ENCODE results near the gene ARHGEF25. TPM values are rescaled to one million over a fixed set of nuclear protein-coding genes. Genes with fewer than 3 reads are reported as not detected.
"Not testable (repeated sequence)": the region's sequence is repeated elsewhere in the genome, so short reads cannot be mapped to it uniquely, and the experiment has no call there.

Gene ARHGEF25
- total RNA-seq, 1 donor from 2014 or later = 2.3 TPM

GRCh38 chr12:57616383-57617101 lies 5.3 kb downstream of the ARHGEF25 start:
- TF ChIP-seq CTCF (IDR thresholded peaks at IDR 0.05; ENCODE audit: insufficient read depth, low read length, poor library complexity, severe bottlenecking) = no peak
- Histone ChIP-seq H3K36me3 (ENCODE audit: control insufficient read depth, insufficient read depth, low read length) (no peaks in the 10 kb centered on the region), H3K4me3 (ENCODE audit: low read depth, low read length) (no peak overlapping the region), H3K27me3 (ENCODE audit: control insufficient read depth, insufficient read depth, low read length) (peaks cover 45% of the 10 kb centered on the region)
- DNase-seq (ENCODE audit: low read depth) = no peak

GRCh38 chr12:57617942-57618341 lies 6.7 kb downstream of the ARHGEF25 start:
- DNase-seq (ENCODE audit: low read depth) = no peak
- no peaks in the 10 kb centered on the region for H3K36me3 ChIP-seq (ENCODE audit: control insufficient read depth, insufficient read depth, low read length)
- TF ChIP-seq CTCF (IDR thresholded peaks at IDR 0.05; ENCODE audit: insufficient read depth, low read length, poor library complexity, severe bottlenecking) = no peak
- H3K27me3 ChIP-seq (ENCODE audit: control insufficient read depth, insufficient read depth, low read length) = peaks cover 56% of the 10 kb centered on the region
- H3K4me3 ChIP-seq (ENCODE audit: low read depth, low read length) = no peak overlapping the region

- H3K36me3 ChIP-seq (ENCODE audit: control insufficient read depth, insufficient read depth, low read length); DNase-seq (ENCODE audit: low read depth); H3K4me3 ChIP-seq (ENCODE audit: low read depth, low read length): not testable (repeated sequence)
- H3K27me3 ChIP-seq (ENCODE audit: control insufficient read depth, insufficient read depth, low read length) = peaks cover 53% of the 10 kb centered on the region
Measured at GRCh38 chr12:57618431-57618830, 7.2 kb downstream of the ARHGEF25 start.

GRCh38 chr12:57618966-57619433 lies 7.8 kb downstream of the ARHGEF25 start:
- Histone ChIP-seq H3K27me3 (ENCODE audit: control insufficient read depth, insufficient read depth, low read length) (peaks cover 59% of the 10 kb centered on the region), H3K4me3 (ENCODE audit: low read depth, low read length) (no peak overlapping the region), H3K36me3 (ENCODE audit: control insufficient read depth, insufficient read depth, low read length) (no peaks in the 10 kb centered on the region)
- TF ChIP-seq CTCF (IDR thresholded peaks at IDR 0.05; ENCODE audit: insufficient read depth, low read length, poor library complexity, severe bottlenecking) = no peak
- no peak for DNase-seq (ENCODE audit: low read depth)

GRCh38 chr12:57619434-57620244 lies 8.4 kb downstream of the ARHGEF25 start:
- Histone ChIP-seq H3K27me3 (ENCODE audit: control insufficient read depth, insufficient read depth, low read length) (peaks cover 62% of the 10 kb centered on the region), H3K4me3 (ENCODE audit: low read depth, low read length) (no peak overlapping the region), H3K36me3 (ENCODE audit: control insufficient read depth, insufficient read depth, low read length) (no peaks in the 10 kb centered on the region)
- DNase-seq (ENCODE audit: low read depth) = no peak
- no peak for TF ChIP-seq CTCF (IDR thresholded peaks at IDR 0.05; ENCODE audit: insufficient read depth, low read length, poor library complexity, severe bottlenecking)

GRCh38 chr12:57620245-57620935 lies 9.2 kb downstream of the ARHGEF25 start:
- Histone ChIP-seq H3K27me3 (ENCODE audit: control insufficient read depth, insufficient read depth, low read length) (peaks cover 70% of the 10 kb centered on the region), H3K4me3 (ENCODE audit: low read depth, low read length) (no peak overlapping the region), H3K36me3 (ENCODE audit: control insufficient read depth, insufficient read depth, low read length) (no peaks in the 10 kb centered on the region)
- TF ChIP-seq CTCF (IDR thresholded peaks at IDR 0.05; ENCODE audit: insufficient read depth, low read length, poor library complexity, severe bottlenecking) = no peak
- DNase-seq (ENCODE audit: low read depth) = no peak
